ENCODE measurements around the gene ZDHHC12. TPM values are rescaled to one million over a fixed set of nuclear protein-coding genes. Genes with fewer than 3 reads are reported as not detected.

Gene ZDHHC12
- total RNA-seq, 2 donors from 2014 or later: 50.5 to 59.6 TPM

GRCh38 chr9:128703616-128704355 lies 20.1 kb downstream of the ZDHHC12 start:
- 85 to 94% methylated on average over 23 to 31 of the region's 31 CpGs for WGBS, 2 experiments (ENCODE audit: insufficient coverage in 1 of 2, insufficient read length in 1 of 2)
- Histone ChIP-seq H3K27me3 (ENCODE audit: control insufficient read depth, insufficient read depth, low read length, poor library complexity, severe bottlenecking) (no peaks in the 10 kb centered on the region), H3K4me1 (ENCODE audit: control insufficient read depth, insufficient read depth, low read length) (peaks cover 4% of the 10 kb centered on the region), H3K9me3 (ENCODE audit: control insufficient read depth, low read length) (no peaks in the 10 kb centered on the region), H3K27ac (ENCODE audit: low read depth, low read length) (no peak overlapping the region), H3K9ac (ENCODE audit: extremely low read depth, low read length, poor library complexity, severe bottlenecking) (peak overlapping the region; percentile 77), H3K4me3 (ENCODE audit: low read length) (peak overlapping the region; percentile 86), H3K36me3 (ENCODE audit: control insufficient read depth, insufficient read depth, low read length) (peaks cover 10% of the 10 kb centered on the region)
- DNase-seq: no peak
- H3K4me1 Mint-ChIP-seq: peaks cover 3% of the 10 kb centered on the region
- peak overlapping the region; percentile 78 for H3K4me3 Mint-ChIP-seq
- H3K36me3 Mint-ChIP-seq (ENCODE audit: low read depth): peaks cover 5% of the 10 kb centered on the region
- no peaks in the 10 kb centered on the region for H3K27me3 Mint-ChIP-seq (ENCODE audit: insufficient read depth)
- H3K9me3 Mint-ChIP-seq: no peaks in the 10 kb centered on the region
- TF ChIP-seq, protein P1, sequence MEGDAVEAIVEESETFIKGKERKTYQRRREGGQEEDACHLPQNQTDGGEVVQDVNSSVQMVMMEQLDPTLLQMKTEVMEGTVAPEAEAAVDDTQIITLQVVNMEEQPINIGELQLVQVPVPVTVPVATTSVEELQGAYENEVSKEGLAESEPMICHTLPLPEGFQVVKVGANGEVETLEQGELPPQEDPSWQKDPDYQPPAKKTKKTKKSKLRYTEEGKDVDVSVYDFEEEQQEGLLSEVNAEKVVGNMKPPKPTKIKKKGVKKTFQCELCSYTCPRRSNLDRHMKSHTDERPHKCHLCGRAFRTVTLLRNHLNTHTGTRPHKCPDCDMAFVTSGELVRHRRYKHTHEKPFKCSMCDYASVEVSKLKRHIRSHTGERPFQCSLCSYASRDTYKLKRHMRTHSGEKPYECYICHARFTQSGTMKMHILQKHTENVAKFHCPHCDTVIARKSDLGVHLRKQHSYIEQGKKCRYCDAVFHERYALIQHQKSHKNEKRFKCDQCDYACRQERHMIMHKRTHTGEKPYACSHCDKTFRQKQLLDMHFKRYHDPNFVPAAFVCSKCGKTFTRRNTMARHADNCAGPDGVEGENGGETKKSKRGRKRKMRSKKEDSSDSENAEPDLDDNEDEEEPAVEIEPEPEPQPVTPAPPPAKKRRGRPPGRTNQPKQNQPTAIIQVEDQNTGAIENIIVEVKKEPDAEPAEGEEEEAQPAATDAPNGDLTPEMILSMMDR (conservative IDR thresholded peaks at IDR 0.05): no peak
- peak overlapping the region; percentile 87 for H3K27ac Mint-ChIP-seq

- no peaks in the 10 kb centered on the region for H3K27me3 Mint-ChIP-seq (ENCODE audit: insufficient read depth)
- no peak overlapping the region for H3K27ac ChIP-seq (ENCODE audit: low read depth, low read length)
- no peaks in the 10 kb centered on the region for H3K27me3 ChIP-seq (ENCODE audit: control insufficient read depth, insufficient read depth, low read length, poor library complexity, severe bottlenecking)
- H3K36me3 ChIP-seq (ENCODE audit: control insufficient read depth, insufficient read depth, low read length): peaks cover 10% of the 10 kb centered on the region
- H3K9me3 ChIP-seq (ENCODE audit: control insufficient read depth, low read length): no peaks in the 10 kb centered on the region
- H3K4me1 ChIP-seq (ENCODE audit: control insufficient read depth, insufficient read depth, low read length): peaks cover 4% of the 10 kb centered on the region
- WGBS, 2 experiments (ENCODE audit: insufficient coverage in 1 of 2, insufficient read length in 1 of 2): 6% methylated on average over 10 to 55 of the region's 55 CpGs
- peak overlapping the region; percentile 87 for H3K27ac Mint-ChIP-seq
- no peaks in the 10 kb centered on the region for H3K36me3 Mint-ChIP-seq (ENCODE audit: low read depth)
- H3K4me3 ChIP-seq (ENCODE audit: low read length): peak overlapping the region; percentile 86
- H3K4me3 Mint-ChIP-seq: peak overlapping the region; percentile 78
- H3K9ac ChIP-seq (ENCODE audit: extremely low read depth, low read length, poor library complexity, severe bottlenecking): peak overlapping the region; percentile 77
- peak; percentile 88 for DNase-seq
- TF ChIP-seq, protein P1 (conservative IDR thresholded peaks at IDR 0.05): no peak
- H3K4me1 Mint-ChIP-seq: peaks cover 3% of the 10 kb centered on the region
- no peaks in the 10 kb centered on the region for H3K9me3 Mint-ChIP-seq
Observed at GRCh38 chr9:128702949-128703615, 20.8 kb downstream of the ZDHHC12 start.

DNA sequence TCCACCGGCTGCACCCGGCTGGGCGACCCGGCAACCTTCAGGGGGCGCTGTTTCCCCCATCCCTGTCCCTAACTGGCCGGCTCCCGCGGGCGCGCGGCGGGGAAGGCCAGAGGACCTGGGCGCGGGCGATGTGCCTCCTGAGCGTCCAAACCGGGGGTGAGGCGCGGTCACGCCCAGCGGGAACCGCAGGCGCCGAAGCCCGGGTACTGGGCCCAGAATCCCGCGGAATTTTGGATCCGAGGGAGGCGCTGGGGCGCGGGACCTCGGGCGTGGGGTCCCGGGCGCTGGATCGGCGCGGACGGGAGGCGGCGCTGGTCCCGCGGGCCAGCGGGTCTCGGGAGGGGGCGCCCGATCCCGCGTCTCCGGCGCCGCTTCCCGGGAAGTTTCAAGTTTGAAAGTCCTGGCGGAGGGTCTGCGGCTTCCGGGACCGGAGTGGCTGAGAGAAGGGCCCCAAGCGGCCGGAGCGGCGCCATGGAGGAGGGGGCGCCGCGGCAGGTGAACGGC lies 21.4 kb downstream of the ZDHHC12 start, which contains the start of gene PKN3:
Gene PKN3 (plus strand): TSS at position 59 of the 504 bp plus-strand sequence. CDS start 413 bp downstream, at position 472.
- Histone ChIP-seq H3K9ac (ENCODE audit: extremely low read depth, low read length, poor library complexity, severe bottlenecking) (peak within 1 kb of the TSS; percentile 77), H3K9me3 (ENCODE audit: control insufficient read depth, low read length) (no peaks in the 10 kb centered on the region), H3K4me1 (ENCODE audit: control insufficient read depth, insufficient read depth, low read length) (peaks cover 4% of the 10 kb centered on the region), H3K27me3 (ENCODE audit: control insufficient read depth, insufficient read depth, low read length, poor library complexity, severe bottlenecking) (no peaks in the 10 kb centered on the region), H3K27ac (ENCODE audit: low read depth, low read length) (peak within 1 kb of the TSS; percentile 44), H3K4me3 (ENCODE audit: low read length) (peak within 1 kb of the TSS; percentile 86), H3K36me3 (ENCODE audit: control insufficient read depth, insufficient read depth, low read length) (peaks cover 13% of the 10 kb centered on the region)
- TF ChIP-seq, protein P1 (conservative IDR thresholded peaks at IDR 0.05): peak; percentile 98
- 0 to 1% methylated on average over 28 to 65 of the region's 65 CpGs for WGBS, 2 experiments (ENCODE audit: insufficient coverage in 1 of 2, insufficient read length in 1 of 2)
- Mint-ChIP-seq H3K27me3 (ENCODE audit: insufficient read depth) (no peaks in the 10 kb centered on the region), H3K36me3 (ENCODE audit: low read depth) (peaks cover under 1% of the 10 kb centered on the region), H3K4me1 (peaks cover 3% of the 10 kb centered on the region), H3K4me3 (peak within 1 kb of the TSS; percentile 78), H3K27ac (peak within 1 kb of the TSS; percentile 87), H3K9me3 (no peaks in the 10 kb centered on the region)
- DNase-seq: peak; percentile 99
